HCT116 (cell line): ENCODE data around the gene STX2. TPM values are rescaled to one million over a fixed set of nuclear protein-coding genes. Genes with fewer than 3 reads are reported as not detected.

Source experiments
- ATAC-seq: fragments of 200-7000 bp; cut with Tn5 transposase; 2 replicates; pipeline ENCODE4 v1.9.1; 2020; ENCODE audit warnings: mild to moderate bottlenecking, moderate library complexity
- BruUV-seq: library from RNA; stranded (reverse); fragments of 400-500 nt; replicated peaks from 2 replicates; lab custom pipeline; 2021; lab: Mats Ljungman, UMichigan
- CTCF ChIA-PET: fragments of 300-600 bp; sonication (Branson Sonifier 250); formaldehyde crosslinking; loops from one replicate; lab custom pipeline; 2021; ENCODE audit warnings: antibody characterized with exemption; lab: Charles Lee
- POLR2A ChIA-PET: fragments of 300-600, 350-600 bp; sonication (Branson Sonifier 250); formaldehyde crosslinking; loops from one replicate; lab custom pipeline; 2021; ENCODE audit warnings: antibody characterized with exemption; lab: Charles Lee
- RAD21 ChIA-PET, 2 experiments: fragments of 300-600 bp; sonication (Branson Sonifier 250); formaldehyde crosslinking; loops; one replicate each; lab custom pipeline; 2023; ENCODE audit warnings: low total read pairs in 2 of 2; ENCODE audit not compliant: uncharacterized antibody in 2 of 2, unreplicated experiment in 2 of 2, low non-redundant PET in 1 of 2; lab: Charles Lee
- DNase-seq: peaks from one replicate; pipeline ENCODE4 v3.0.0-alpha.2; 2010; ENCODE audit warnings: low read depth, low spot score
- H2AFZ ChIP-seq: fragments of 200-600 bp; shearing (Covaris generic), sonication (generic); 2 replicates; pipeline ENCODE4 v1.6.1; 2017; ENCODE audit warnings: low read depth, mixed run types, mixed read lengths, antibody characterized with exemption, low read length; ENCODE audit not compliant: poor library complexity, severe bottlenecking
- H3K27ac ChIP-seq: 2 replicates; pipeline ENCODE4 v1.5.1; 2012; ENCODE audit warnings: low read depth, low read length
- H3K27me3 ChIP-seq: fragments of 200-600 bp; sonication (generic); 2 replicates; pipeline ENCODE4 v1.6.1; 2016; ENCODE audit warnings: mixed run types, low read length, mixed read lengths; ENCODE audit not compliant: insufficient read depth
- H3K36me3 ChIP-seq, 2 experiments: fragments of 200-500 bp in 1 of 2; fragments of 200-600 bp in 1 of 2; sonication (Bioruptor generic) in 1 of 2; sonication (generic) in 1 of 2; 2 replicates each; pipeline versions ENCODE4 v1.5.1 to v1.6.1; 2014 to 2016; ENCODE audit warnings: low read length in 2 of 2, inconsistent platforms in 1 of 2, mixed read lengths in 1 of 2, mixed run types in 1 of 2; ENCODE audit not compliant: insufficient read depth in 2 of 2, control insufficient read depth in 1 of 2
- H3K4me1 ChIP-seq, 2 experiments: fragments of 200-600 bp in 1 of 2; sonication (generic) in 1 of 2; 2 replicates each; pipeline versions ENCODE4 v1.5.1 to v1.6.1; 2012 to 2017; ENCODE audit warnings: low read length in 2 of 2, inconsistent platforms in 1 of 2, mild to moderate bottlenecking in 1 of 2, mixed read lengths in 1 of 2, mixed run types in 1 of 2, moderate library complexity in 1 of 2; ENCODE audit not compliant: insufficient read depth in 2 of 2, control insufficient read depth in 1 of 2
- H3K4me2 ChIP-seq: fragments of 200-600 bp; sonication (generic); 2 replicates; pipeline ENCODE4 v1.6.1; 2017; ENCODE audit warnings: mixed run types, low read length, mixed read lengths
- H3K4me3 ChIP-seq, 2 experiments: fragments of 200-600 bp in 1 of 2; sonication (generic) in 1 of 2; replicated peaks in 1 of 2; 2 replicates each; pipeline ENCODE4 v1.5.1; 2011 to 2016; ENCODE audit warnings: low read length in 2 of 2, control low read depth in 1 of 2, low read depth in 1 of 2, mild to moderate bottlenecking in 1 of 2, mixed read lengths in 1 of 2, mixed run types in 1 of 2
- H3K79me2 ChIP-seq: fragments of 200-600 bp; sonication (generic); 2 replicates; pipeline ENCODE4 v1.6.1; 2017; ENCODE audit warnings: mild to moderate bottlenecking, mixed run types, low read length, moderate library complexity, mixed read lengths; ENCODE audit not compliant: insufficient read depth
- H3K9ac ChIP-seq: fragments of 200-600 bp; sonication (generic); 2 replicates; pipeline ENCODE4 v1.6.1; 2016; ENCODE audit warnings: low read length, mixed read lengths
- H3K9me2 ChIP-seq: fragments of 200-600 bp; sonication (generic), shearing (Covaris generic); 2 replicates; pipeline ENCODE4 v1.6.1; 2017; ENCODE audit warnings: mixed run types, mild to moderate bottlenecking, moderate library complexity; ENCODE audit not compliant: insufficient read depth
- H3K9me3 ChIP-seq, 2 experiments: fragments of 200-500 bp in 1 of 2; fragments of 200-600 bp in 1 of 2; sonication (Bioruptor generic) in 1 of 2; sonication (generic) in 1 of 2; 2 replicates each; pipeline ENCODE4 v1.6.1; 2014 to 2017; ENCODE audit warnings: low read length in 2 of 2, mixed read lengths in 2 of 2, inconsistent platforms in 1 of 2, low read depth in 1 of 2, mild to moderate bottlenecking in 1 of 2, mixed run types in 1 of 2, moderate library complexity in 1 of 2; ENCODE audit not compliant: control insufficient read depth in 1 of 2, insufficient read depth in 1 of 2
- H4K20me1 ChIP-seq: fragments of 200-600 bp; sonication (generic), shearing (Covaris generic); 2 replicates; pipeline ENCODE4 v1.6.1; 2017; ENCODE audit warnings: mixed run types, mild to moderate bottlenecking, moderate library complexity; ENCODE audit not compliant: insufficient read depth
- CBX3 ChIP-seq: IDR thresholded peaks from 2 replicates; pipeline ENCODE4 v1.6.1; 2012; ENCODE audit warnings: low read depth
- CEBPB ChIP-seq: IDR thresholded peaks from 2 replicates; pipeline ENCODE4 v1.6.1; 2012; ENCODE audit warnings: low read depth
- ELF1 ChIP-seq: IDR thresholded peaks from 2 replicates; pipeline ENCODE4 v1.6.1; 2012; ENCODE audit warnings: low read depth, borderline replicate concordance
- EZH2phosphoT487 ChIP-seq: fragments of 200-600 bp; IDR thresholded peaks from 2 replicates; pipeline ENCODE4 v1.6.1; 2018; ENCODE audit warnings: antibody characterized with exemption, borderline replicate concordance
- POLR2A ChIP-seq: IDR thresholded peaks from 2 replicates; pipeline ENCODE4 v1.7.0; 2011; ENCODE audit warnings: borderline replicate concordance; ENCODE audit not compliant: insufficient read depth, insufficient read length; ENCODE audit errors: extremely low read depth
- POLR2AphosphoS5 ChIP-seq: IDR thresholded peaks from 2 replicates; pipeline ENCODE4 v1.6.1; 2011; ENCODE audit warnings: mild to moderate bottlenecking, low read depth, low read length, moderate library complexity
- RAD21 ChIP-seq: IDR thresholded peaks from 2 replicates; pipeline ENCODE4 v1.6.1; 2012; ENCODE audit warnings: low read depth, mild to moderate bottlenecking
- SIN3A ChIP-seq: IDR thresholded peaks from 2 replicates; pipeline ENCODE4 v1.6.1; 2012; ENCODE audit warnings: low read depth
- SP1 ChIP-seq: IDR thresholded peaks from 2 replicates; pipeline ENCODE4 v1.6.1; 2012; ENCODE audit warnings: low read depth
- SRF ChIP-seq: IDR thresholded peaks from 2 replicates; pipeline ENCODE4 v1.6.1; 2012; ENCODE audit warnings: low read depth
- YY1 ChIP-seq: IDR thresholded peaks from 2 replicates; pipeline ENCODE4 v1.6.1; 2011; ENCODE audit warnings: low read length, low read depth, moderate library complexity, mild to moderate bottlenecking; ENCODE audit not compliant: insufficient replicate concordance; ENCODE audit errors: extremely low read depth
- ZNF274 ChIP-seq: fragments of 200-500 bp; sonication (Bioruptor generic); IDR thresholded peaks from 2 replicates; pipeline ENCODE4 v1.6.1; 2014; ENCODE audit warnings: mild to moderate bottlenecking, low read depth, low read length, inconsistent platforms
- intact Hi-C: fragments of 100-400 bp; cut with micrococcal nuclease; formaldehyde crosslinking; loops from 2 replicates; pipeline ENCODE4 v1.10.0; 2022
- total RNA-seq: library from RNA; stranded (reverse); gene quantifications from one replicate; pipeline ENCODE4 v1.2.1, GENCODE V29; 2021; ENCODE audit not compliant: unreplicated experiment
- TF ChIP-seq, protein P1 (sequence below): IDR thresholded peaks from 2 replicates; pipeline ENCODE4 v1.6.1; 2011; ENCODE audit warnings: mild to moderate bottlenecking, low read length, moderate library complexity; ENCODE audit not compliant: insufficient replicate concordance; ENCODE audit errors: extremely low read depth
- TF ChIP-seq, protein P2 (sequence below): IDR thresholded peaks from 2 replicates; pipeline ENCODE4 v1.6.1; 2012
- TF ChIP-seq, protein P3 (sequence below): IDR thresholded peaks from 2 replicates; pipeline ENCODE4 v1.6.1; 2012; ENCODE audit warnings: low read depth
- TF ChIP-seq, protein P4 (sequence below), 3 experiments: fragments of 200-600 bp in 1 of 3; sonication (generic) in 1 of 3; IDR thresholded peaks in 2 of 3; conservative IDR thresholded peaks in 1 of 3; 2 replicates each; pipeline ENCODE4 v1.5.1; 2012 to 2017; ENCODE audit warnings: low read depth in 2 of 3, low read length in 2 of 3, antibody characterized with exemption in 1 of 3, borderline replicate concordance in 1 of 3, control low read depth in 1 of 3, mild to moderate bottlenecking in 1 of 3, mixed read lengths in 1 of 3, mixed run types in 1 of 3, moderate library complexity in 1 of 3; ENCODE audit not compliant: insufficient read depth in 1 of 3

Gene STX2
- total RNA-seq, 1 experiment from 2014 or later, result 19.2 TPM

DNA sequence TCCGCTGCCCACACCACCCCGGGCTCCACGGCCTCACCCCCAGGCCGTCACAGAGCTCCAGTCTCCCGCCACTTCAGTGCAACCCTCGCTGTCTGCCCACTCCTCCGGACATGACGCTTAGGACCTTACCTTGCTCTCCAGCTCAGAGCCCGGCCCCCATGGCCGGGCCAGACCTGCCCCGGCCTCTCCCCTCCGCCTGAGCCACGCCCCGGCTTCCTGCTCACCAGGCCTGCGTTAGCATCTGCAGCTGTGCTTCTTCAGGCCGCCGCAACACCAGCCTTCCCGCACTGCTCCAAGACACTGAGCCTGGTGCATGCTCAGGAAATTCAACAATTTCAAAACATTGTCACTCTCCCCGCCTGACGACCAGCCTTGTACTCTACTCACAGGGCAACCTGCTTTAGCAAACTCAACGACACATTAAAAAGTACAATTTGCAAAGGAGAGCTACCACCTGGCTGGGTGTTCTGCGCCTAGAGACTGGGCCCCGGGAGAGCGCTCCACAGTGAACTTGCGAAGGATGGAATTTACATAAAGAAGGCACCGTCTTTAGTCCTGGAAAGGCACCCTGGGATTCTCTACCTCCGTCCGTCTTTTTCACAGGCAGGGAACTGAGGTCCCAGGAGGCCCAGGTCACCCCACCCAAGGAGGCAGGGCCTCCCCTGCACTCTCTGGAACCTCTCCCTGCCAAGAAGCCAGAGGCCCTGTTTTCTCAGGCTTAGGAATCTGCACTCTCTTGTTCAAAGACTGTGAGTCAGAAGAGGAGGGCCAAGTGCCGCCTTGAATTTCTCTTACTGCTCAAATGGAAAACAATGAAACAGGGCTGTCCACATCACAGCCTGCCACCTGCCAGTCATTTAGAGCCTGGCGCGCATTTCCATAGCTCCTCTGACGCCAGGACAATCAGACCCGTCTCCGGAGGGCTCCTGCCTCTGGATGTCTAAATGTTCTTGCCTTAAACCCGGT, 51.3 kb downstream of the STX2 start:
- no peak for ATAC-seq
- Histone ChIP-seq H2AFZ (no peak overlapping the region), H3K4me1 (no peaks in the 10 kb centered on the region), H3K4me3 (no peak overlapping the region), H3K36me3 (no peaks in the 10 kb centered on the region; a peak in 2 of 4 replicates), H3K9me3 (no peaks in the 10 kb centered on the region), H3K27me3 (no peaks in the 10 kb centered on the region), H4K20me1 (no peaks in the 10 kb centered on the region), H3K9me2 (no peaks in the 10 kb centered on the region), H3K27ac (no peak overlapping the region), H3K79me2 (no peaks in the 10 kb centered on the region), H3K4me2 (no peak overlapping the region), H3K9ac (no peak overlapping the region)
- no peak for DNase-seq
- TF ChIP-seq, protein P1, sequence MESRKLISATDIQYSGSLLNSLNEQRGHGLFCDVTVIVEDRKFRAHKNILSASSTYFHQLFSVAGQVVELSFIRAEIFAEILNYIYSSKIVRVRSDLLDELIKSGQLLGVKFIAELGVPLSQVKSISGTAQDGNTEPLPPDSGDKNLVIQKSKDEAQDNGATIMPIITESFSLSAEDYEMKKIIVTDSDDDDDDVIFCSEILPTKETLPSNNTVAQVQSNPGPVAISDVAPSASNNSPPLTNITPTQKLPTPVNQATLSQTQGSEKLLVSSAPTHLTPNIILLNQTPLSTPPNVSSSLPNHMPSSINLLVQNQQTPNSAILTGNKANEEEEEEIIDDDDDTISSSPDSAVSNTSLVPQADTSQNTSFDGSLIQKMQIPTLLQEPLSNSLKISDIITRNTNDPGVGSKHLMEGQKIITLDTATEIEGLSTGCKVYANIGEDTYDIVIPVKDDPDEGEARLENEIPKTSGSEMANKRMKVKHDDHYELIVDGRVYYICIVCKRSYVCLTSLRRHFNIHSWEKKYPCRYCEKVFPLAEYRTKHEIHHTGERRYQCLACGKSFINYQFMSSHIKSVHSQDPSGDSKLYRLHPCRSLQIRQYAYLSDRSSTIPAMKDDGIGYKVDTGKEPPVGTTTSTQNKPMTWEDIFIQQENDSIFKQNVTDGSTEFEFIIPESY, result no peak
- TF ChIP-seq, protein P2, sequence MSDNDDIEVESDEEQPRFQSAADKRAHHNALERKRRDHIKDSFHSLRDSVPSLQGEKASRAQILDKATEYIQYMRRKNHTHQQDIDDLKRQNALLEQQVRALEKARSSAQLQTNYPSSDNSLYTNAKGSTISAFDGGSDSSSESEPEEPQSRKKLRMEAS, result no peak
- no peak for TF ChIP-seq ZNF274
- TF ChIP-seq, protein P3, sequence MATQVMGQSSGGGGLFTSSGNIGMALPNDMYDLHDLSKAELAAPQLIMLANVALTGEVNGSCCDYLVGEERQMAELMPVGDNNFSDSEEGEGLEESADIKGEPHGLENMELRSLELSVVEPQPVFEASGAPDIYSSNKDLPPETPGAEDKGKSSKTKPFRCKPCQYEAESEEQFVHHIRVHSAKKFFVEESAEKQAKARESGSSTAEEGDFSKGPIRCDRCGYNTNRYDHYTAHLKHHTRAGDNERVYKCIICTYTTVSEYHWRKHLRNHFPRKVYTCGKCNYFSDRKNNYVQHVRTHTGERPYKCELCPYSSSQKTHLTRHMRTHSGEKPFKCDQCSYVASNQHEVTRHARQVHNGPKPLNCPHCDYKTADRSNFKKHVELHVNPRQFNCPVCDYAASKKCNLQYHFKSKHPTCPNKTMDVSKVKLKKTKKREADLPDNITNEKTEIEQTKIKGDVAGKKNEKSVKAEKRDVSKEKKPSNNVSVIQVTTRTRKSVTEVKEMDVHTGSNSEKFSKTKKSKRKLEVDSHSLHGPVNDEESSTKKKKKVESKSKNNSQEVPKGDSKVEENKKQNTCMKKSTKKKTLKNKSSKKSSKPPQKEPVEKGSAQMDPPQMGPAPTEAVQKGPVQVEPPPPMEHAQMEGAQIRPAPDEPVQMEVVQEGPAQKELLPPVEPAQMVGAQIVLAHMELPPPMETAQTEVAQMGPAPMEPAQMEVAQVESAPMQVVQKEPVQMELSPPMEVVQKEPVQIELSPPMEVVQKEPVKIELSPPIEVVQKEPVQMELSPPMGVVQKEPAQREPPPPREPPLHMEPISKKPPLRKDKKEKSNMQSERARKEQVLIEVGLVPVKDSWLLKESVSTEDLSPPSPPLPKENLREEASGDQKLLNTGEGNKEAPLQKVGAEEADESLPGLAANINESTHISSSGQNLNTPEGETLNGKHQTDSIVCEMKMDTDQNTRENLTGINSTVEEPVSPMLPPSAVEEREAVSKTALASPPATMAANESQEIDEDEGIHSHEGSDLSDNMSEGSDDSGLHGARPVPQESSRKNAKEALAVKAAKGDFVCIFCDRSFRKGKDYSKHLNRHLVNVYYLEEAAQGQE, result no peak
- no peak for TF ChIP-seq EZH2phosphoT487
- no peak for TF ChIP-seq YY1
- TF ChIP-seq CBX3, result no peak
- no peak for TF ChIP-seq RAD21
- TF ChIP-seq SP1, result no peak
- no peak for TF ChIP-seq SIN3A
- TF ChIP-seq ELF1, result no peak
- TF ChIP-seq, protein P4, sequence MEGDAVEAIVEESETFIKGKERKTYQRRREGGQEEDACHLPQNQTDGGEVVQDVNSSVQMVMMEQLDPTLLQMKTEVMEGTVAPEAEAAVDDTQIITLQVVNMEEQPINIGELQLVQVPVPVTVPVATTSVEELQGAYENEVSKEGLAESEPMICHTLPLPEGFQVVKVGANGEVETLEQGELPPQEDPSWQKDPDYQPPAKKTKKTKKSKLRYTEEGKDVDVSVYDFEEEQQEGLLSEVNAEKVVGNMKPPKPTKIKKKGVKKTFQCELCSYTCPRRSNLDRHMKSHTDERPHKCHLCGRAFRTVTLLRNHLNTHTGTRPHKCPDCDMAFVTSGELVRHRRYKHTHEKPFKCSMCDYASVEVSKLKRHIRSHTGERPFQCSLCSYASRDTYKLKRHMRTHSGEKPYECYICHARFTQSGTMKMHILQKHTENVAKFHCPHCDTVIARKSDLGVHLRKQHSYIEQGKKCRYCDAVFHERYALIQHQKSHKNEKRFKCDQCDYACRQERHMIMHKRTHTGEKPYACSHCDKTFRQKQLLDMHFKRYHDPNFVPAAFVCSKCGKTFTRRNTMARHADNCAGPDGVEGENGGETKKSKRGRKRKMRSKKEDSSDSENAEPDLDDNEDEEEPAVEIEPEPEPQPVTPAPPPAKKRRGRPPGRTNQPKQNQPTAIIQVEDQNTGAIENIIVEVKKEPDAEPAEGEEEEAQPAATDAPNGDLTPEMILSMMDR (IDR thresholded peaks at IDR 0.05 in 2 of 3, conservative IDR thresholded peaks at IDR 0.05 in 1 of 3; ENCODE audit: borderline replicate concordance in 1 of 3, insufficient read depth in 1 of 3, low read depth in 2 of 3, low read length in 2 of 3), result no peak
- no peak for TF ChIP-seq SRF
- TF ChIP-seq CEBPB, result no peak
- TF ChIP-seq POLR2A, result no peak
- no peak for TF ChIP-seq POLR2AphosphoS5
- ChIA-PET CTCF (no interaction called here), POLR2A (no interaction called here), RAD21 (no interaction called here)
- no TSS peak for BruUV-seq
- intact Hi-C loops, result no loop called here
